LNCaP clone FGC (cell line): ENCODE measurements around the gene CDKN2B-AS1.
A peak's percentile ranks its signal among the peaks of the same experiment; 100 is the strongest.

ENCODE experiments used
- DNase-seq: peaks from one replicate; pipeline ENCODE4 v3.0.0-alpha.2; 2011; ENCODE audit warnings: low read depth
- H3K4me3 ChIP-seq: 2 replicates; pipeline ENCODE4 v1.5.1; 2011; ENCODE audit warnings: mild to moderate bottlenecking, low read depth, low read length, control low read depth
- TF ChIP-seq, protein P1 (sequence below): IDR thresholded peaks from 2 replicates; pipeline ENCODE4 v1.5.1; 2012; ENCODE audit warnings: mild to moderate bottlenecking; ENCODE audit not compliant: control insufficient read depth, insufficient read depth; ENCODE audit errors: extremely low read depth

CDKN2B-AS1 gene

DNA sequence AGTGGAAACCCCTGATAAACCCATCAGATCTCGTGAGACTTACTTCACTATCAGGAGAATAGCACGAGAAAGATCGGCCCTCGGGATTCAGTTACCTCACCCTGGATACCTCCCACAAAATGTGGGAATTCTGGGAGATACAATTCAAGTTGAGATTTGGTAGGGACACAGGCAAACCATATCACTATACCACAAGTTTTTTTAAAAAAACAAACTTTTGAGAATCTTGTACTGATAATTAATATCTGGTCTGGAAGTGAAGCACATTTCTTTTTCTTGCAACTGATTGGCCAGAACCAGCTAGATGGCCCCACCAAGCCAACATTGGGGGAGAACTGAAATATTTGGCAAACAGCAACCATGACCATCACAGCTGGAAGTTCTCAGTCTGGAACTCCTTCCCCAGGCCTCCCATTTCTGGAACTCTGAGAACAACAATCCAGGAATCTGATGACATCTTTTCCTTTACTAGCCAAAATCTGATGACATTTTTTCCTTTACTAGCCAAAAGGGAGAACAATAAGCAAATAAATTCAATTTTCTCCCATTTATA is 66.3 kb downstream of the CDKN2B-AS1 start:
- no peak overlapping the region for H3K4me3 ChIP-seq
- DNase-seq = no peak
- TF ChIP-seq, protein P1, sequence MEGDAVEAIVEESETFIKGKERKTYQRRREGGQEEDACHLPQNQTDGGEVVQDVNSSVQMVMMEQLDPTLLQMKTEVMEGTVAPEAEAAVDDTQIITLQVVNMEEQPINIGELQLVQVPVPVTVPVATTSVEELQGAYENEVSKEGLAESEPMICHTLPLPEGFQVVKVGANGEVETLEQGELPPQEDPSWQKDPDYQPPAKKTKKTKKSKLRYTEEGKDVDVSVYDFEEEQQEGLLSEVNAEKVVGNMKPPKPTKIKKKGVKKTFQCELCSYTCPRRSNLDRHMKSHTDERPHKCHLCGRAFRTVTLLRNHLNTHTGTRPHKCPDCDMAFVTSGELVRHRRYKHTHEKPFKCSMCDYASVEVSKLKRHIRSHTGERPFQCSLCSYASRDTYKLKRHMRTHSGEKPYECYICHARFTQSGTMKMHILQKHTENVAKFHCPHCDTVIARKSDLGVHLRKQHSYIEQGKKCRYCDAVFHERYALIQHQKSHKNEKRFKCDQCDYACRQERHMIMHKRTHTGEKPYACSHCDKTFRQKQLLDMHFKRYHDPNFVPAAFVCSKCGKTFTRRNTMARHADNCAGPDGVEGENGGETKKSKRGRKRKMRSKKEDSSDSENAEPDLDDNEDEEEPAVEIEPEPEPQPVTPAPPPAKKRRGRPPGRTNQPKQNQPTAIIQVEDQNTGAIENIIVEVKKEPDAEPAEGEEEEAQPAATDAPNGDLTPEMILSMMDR = no peak

DNA sequence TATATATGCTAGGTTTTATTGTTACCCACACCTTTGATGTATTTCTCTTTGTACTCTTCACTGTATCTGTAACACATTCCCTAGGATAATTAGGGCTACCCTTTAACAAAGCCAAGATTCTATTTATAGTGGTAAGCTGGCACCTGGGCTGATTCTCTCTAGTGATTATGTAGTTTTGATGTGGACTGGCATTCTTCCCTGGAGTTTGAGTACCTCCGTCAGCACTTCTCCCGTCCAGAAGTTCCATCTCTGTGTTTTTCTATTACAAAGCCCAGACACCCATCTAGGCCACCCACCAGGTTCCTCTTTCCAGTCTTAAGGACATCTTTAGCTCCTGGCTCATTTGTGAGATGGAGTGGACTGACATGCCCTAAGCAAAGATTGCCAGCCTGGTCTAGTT is 70.4 kb downstream of the CDKN2B-AS1 start:
- no peak for DNase-seq
- H3K4me3 ChIP-seq = no peak overlapping the region
- TF ChIP-seq, protein P1 = no peak

DNA sequence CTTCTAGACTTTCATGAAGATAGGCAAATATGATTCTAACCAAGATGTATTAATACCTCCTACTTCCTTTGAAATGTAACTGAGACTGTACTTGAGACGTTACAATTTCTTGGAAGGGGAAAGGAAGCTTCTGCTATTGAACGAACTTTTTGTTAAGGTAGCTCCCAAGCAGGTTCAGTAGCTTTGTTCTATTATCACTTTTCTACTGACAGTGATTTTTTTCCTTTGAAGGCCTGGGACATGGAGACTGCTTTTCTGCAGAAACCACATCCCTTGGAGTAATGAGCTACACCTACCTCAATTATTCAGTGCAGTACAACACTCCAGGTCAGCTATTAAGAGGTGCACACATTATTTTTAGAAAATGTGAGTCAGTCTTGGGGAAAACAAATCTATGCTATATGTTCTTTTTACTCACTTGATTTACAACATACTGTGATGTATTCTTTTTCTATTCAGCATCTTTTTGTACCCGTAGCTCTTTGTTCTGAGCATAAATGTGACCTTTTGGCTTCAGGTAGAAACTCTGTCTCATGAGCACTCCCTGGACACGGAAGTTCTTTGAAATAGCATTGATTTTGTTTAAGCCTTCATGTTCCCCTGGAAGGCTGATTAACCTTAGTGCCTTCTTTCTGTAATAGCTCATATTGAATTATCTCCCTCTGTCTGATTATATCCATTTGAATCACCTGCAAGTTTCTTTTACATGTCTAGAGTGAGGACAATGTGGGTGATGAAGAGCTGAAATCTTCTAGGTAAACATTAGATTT is 71.0 kb downstream of the CDKN2B-AS1 start:
- no peak for DNase-seq
- H3K4me3 ChIP-seq = no peak overlapping the region
- TF ChIP-seq, protein P1 = no peak

DNA sequence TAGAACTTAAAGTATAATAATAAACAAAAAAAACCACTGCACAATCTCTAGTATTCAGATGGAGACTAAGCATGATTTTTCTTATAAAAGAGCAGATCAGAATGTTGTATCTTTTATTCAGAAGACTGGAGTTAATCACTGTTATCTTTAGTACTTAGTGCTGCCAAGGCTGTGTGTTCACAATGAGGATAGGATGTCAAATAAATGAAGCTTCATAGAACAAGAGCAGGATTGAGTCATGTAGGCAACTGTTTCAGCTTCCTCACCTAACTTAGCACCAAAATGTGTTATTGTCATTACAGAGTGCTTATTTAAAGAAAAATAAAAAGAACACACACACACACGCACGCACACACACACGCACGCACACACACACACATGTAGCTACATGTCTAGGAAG is 72.6 kb downstream of the CDKN2B-AS1 start:
- no peak overlapping the region for H3K4me3 ChIP-seq
- DNase-seq = no peak
- TF ChIP-seq, protein P1 = no peak

DNA sequence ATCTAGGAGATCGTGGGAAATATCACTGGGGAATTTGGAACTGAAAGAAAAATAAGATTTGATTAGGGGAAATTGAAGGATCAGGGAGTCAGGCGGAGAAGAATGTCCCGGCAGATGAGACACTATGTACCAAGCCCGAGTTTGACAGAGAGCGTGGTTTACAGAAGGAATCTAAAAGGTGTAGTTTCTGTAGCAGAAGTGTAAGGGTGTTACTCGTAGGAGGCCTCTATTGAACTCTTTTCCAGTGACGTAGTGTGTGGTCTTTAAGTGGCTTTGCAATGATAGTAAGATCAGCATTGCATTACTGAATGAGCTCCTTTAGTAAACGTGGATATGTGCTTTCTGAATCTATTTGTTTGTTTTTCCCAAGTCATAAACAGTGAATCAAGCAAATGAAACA is 73.8 kb downstream of the CDKN2B-AS1 start:
- no peak overlapping the region for H3K4me3 ChIP-seq
- DNase-seq = peak; percentile 37
- TF ChIP-seq, protein P1 = no peak

DNA sequence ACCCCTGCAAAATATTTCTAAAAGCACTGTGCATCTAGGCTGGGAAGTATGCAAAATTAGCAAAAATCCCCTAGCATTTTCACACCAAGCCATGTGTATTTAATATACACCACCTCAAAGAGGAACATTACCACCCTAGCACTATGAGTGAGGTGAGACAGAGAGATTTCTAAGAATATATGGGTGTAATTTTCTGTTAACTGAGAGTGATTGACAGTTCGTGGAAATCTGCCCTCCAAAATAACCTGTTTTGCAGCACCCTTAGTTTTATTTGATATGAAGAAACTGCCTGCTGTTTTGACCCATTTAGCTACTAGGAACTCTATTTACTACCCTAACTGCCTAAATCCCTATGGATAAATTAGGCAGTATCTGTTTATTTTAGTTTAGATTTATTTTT is 78.8 kb downstream of the CDKN2B-AS1 start:
- DNase-seq = no peak
- TF ChIP-seq, protein P1 = no peak
- H3K4me3 ChIP-seq = no peak overlapping the region
